ENCODE results near the gene SP3.

- TF ChIP-seq CTCF (IDR thresholded peaks at IDR 0.05) (no peak), POLR2A (IDR thresholded peaks at IDR 0.05) (no peak), POLR2AphosphoS5 (IDR thresholded peaks at IDR 0.05) (no peak)
These were observed 34.6 kb upstream of the SP3 start for GRCh38 chr2:173999724-174000123.
